ENCODE results near the gene HBEGF. TPM values are rescaled to one million over a fixed set of nuclear protein-coding genes. Genes with fewer than 3 reads are reported as not detected.

HBEGF gene, protein sequence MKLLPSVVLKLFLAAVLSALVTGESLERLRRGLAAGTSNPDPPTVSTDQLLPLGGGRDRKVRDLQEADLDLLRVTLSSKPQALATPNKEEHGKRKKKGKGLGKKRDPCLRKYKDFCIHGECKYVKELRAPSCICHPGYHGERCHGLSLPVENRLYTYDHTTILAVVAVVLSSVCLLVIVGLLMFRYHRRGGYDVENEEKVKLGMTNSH
- total RNA-seq = 0.73 and 1.7 TPM in 2 replicates

DNA sequence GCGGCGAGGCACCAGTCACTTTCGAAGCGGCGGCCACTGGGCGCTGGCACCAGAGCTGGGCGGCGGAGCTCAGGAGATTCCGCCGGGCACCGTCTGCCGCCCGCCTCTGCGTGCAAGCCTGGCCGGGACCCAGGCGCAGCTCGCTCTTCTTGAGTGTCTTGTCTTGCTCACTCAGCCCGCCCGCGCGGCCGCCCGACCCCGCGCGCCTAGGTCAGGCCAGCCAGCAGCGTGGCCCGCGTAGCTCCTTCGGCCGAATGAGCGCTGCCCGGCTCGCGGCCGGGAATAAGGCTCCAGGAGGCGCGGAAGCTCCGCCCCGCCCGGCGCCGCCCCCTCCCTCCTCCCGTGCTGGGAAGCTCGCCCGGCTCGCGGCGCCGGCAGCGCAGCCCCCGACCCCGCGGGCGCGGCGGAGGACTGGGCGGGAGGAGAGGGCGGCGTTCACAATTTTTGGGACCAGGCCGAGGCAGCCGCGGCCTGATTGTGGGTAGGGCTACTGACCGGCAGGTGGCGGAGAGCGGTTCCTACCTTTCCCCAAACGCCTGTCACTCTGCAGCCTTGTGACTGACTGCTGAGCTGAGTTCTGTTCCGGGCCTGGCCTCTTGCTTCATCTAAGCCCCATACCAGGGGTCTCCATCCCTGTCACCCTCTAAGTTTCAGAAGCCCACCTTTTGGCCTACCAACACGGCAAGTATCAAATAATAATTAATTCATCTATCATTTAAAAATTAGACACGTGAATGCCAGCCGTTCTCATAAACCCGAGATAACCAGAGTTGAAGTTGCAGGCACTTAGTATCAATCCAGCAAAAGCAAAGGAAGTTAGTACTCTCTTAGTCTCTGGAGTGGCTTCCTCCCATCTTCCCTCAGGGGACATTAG, at the start of gene HBEGF:
Gene HBEGF, minus strand, starts transcription at position 256 of the 874 bp plus-strand sequence. CDS start 275 bp downstream, outside the sequence.

DNA sequence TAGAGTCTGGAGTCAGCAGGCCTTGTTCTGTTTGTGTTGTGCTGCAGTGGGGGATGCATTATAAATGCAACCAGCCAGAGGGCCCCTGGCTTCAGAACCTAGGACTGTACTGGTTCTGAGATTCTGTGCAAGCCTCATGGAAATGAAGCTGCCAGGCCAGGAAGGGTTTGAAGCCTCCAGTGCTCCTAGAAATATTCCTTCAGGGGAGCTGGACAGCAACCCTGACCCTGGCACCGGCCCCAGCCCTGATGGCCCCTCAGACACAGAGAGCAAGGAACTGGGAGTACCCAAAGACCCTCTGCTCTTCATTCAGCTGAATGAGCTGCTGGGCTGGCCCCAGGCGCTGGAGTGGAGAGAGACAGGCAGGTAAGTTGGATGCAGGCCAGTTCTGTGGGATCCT, 13.7 kb upstream of the HBEGF start, which contains the start of gene SLC4A9:
Gene SLC4A9, plus strand, starts transcription at position 94 of the 400 bp plus-strand sequence. Its CDS starts 43 bp downstream, at position 137.

DNA sequence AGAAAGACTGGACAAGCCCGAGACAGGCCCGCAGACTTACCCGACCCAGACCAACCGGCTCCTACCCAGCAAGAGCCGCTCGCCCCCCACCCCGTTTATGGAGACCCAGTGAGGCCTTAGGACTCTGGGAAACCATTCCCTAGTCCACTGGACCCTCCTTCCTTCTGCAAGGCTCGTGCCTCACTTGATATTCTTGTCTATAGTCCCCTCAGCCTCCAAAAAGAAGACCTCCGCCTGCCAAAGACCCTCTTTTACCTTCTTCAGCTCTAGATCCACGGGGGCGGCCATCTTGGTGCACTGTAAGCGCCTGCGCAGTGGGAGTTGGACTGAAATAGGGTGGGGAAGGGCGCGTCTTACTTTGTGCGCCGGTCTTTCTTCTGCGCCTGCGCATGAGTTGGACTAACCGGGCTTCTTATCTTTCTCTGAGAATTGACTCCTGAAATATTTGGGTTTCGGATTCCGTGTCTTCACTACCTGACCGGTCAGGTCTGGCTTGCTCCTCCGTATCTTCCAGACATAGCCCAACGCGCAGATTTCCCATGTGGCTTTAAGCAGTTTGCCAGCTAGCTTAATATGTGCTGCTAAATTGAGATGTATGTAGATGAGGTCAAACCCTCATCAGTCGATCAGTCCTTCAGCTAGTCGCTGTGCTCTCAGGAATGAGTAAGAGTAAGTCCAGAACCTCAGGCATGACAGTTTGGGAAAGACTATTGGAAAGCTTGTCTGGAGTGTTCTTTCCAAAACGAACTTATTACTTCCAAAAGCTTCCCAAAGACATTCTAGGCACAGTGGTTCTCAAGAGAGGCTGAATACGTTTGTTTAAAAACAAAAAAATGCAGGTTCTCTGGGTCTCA, 43.4 kb downstream of the HBEGF start, which contains the start of gene PFDN1:
Gene PFDN1, minus strand, starts transcription at position 316 of the 854 bp plus-strand sequence. Its CDS starts 28 bp downstream, at position 288.

Other genes starting within 250 kb of the HBEGF start
- gene PURA, start 232.5 kb downstream of the HBEGF start, total RNA-seq = 15.7 and 18.2 TPM in 2 replicates
- gene IGIP, start 220.7 kb downstream of the HBEGF start, total RNA-seq = 9.2 and 11.9 TPM in 2 replicates
- gene CYSTM1, start 171.4 kb downstream of the HBEGF start, total RNA-seq = 18.0 and 45.5 TPM in 2 replicates
- gene PFDN1, start 43.5 kb downstream of the HBEGF start, total RNA-seq = 62.0 and 76.4 TPM in 2 replicates
- gene SLC4A9, start 13.6 kb upstream of the HBEGF start, total RNA-seq = not detected in 2 replicates
- 65.8 and 90.3 TPM in 2 replicates for gene ANKHD1, start 55.2 kb upstream of the HBEGF start, total RNA-seq
- gene EIF4EBP3, start 201.1 kb upstream of the HBEGF start, total RNA-seq = 1.5 and 3.3 TPM in 2 replicates
- 33.7 and 44.9 TPM in 2 replicates for gene SRA1, start 210.9 kb upstream of the HBEGF start, total RNA-seq
- 20.2 and 28.5 TPM in 2 replicates for gene APBB3, start 218.0 kb upstream of the HBEGF start, total RNA-seq
- 23.2 and 24.4 TPM in 2 replicates for gene SLC35A4, start 218.2 kb upstream of the HBEGF start, total RNA-seq